ENCODE measurements around the gene CD9. TPM values are rescaled to one million over a fixed set of nuclear protein-coding genes. Genes with fewer than 3 reads are reported as not detected.

The CD9 gene
- polyA plus RNA-seq, 3 donors: 7.6 to 323 (median 7.7) TPM

DNA sequence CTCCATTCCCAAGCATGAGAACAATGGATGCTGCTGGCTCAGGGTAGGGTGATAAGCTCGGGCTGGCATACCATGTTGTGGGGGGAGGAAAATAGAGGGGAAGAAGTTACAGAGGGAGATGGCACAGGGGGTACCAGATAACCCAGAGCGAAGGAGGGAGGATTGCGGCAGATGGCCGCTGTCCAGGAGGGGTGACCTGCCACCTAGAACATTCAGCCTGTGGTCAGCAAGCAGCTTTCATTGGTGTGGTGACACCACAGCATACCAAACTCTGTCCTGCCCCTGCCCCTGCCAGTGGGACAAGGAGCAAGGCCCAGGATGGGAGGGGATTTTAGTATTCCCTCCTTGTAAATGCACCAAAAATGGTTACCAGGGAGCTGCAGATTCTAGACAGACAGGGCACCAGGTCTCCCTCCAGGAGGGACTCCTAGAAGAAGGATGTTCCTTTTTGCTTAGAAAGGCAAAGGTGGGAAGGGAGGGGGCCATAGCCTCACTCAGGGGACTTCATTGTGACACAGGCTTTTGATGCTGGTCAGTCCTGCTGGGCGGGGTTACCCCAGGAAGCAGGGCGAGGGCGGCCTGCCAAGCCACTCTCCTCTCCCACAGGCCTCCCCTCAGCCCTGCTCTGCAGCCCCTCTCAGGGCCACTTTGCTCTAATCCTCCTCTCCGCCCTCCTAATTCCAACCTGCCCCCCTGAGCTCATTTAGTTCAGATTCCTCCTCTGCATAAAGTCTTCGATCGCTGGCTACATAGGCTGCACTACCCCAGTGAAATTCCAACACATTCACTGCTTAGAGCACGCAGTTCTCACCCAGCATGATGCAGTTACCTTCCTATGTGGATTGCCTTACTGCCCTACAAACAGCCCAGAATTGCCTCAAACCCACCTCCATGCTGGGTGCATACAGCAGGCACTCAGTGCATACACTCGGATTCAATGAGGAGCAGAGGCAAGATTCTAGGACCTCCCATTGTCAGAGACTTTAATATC, 74.3 kb downstream of the CD9 start:
- H3K27me3 ChIP-seq (ENCODE audit: control insufficient read depth in 2 of 2, insufficient read depth in 2 of 2, low read length in 2 of 2): peaks cover 0 to 29% of the 10 kb centered on the region in 2 donors
- intact Hi-C loops (cut with micrococcal nuclease): loop anchor here in 1 of 2 donors (5.0 kb wide), 1 partner anchor 42 kb away; no protein-coding TSS in a partner anchor
- no peak overlapping the region for H2AFZ ChIP-seq (ENCODE audit: insufficient read depth, low read depth, low read length, poor library complexity, severe bottlenecking)
- Mint-ChIP-seq H3K27me3 (ENCODE audit: low read depth in 3 of 3) (peaks cover 31 to 41% (median 36%) of the 10 kb centered on the region in 3 donors), H3K4me1 (peaks cover 7% of the 10 kb centered on the region), H3K4me3 (no peak overlapping the region), H3K27ac (no peak overlapping the region), H3K36me3 (peaks cover 0 to 2% of the 10 kb centered on the region in 2 donors), H3K9me3 (no peaks in the 10 kb centered on the region)
- H3K27ac ChIP-seq (ENCODE audit: low read depth in 1 of 2, low read length in 2 of 2): no peak overlapping the region
- H3K9ac ChIP-seq (ENCODE audit: insufficient read depth, low read length, poor library complexity, severe bottlenecking): no peak overlapping the region
- no peak overlapping the region for H3K4me2 ChIP-seq (replicated peaks; ENCODE audit: extremely low read depth, low read length, poor library complexity, severe bottlenecking)
- H3K4me3 ChIP-seq (replicated peaks in 1 of 3; ENCODE audit: low read depth in 2 of 3, low read length in 3 of 3): no peak overlapping the region
- H3K9me3 ChIP-seq (replicated peaks in 1 of 2; ENCODE audit: control insufficient read depth in 1 of 2, insufficient read depth in 1 of 2, low read length in 2 of 2): no peaks in the 10 kb centered on the region
- H3K79me2 ChIP-seq (ENCODE audit: insufficient read depth, low read length): no peaks in the 10 kb centered on the region
- no peaks in the 10 kb centered on the region for H4K20me1 ChIP-seq (ENCODE audit: insufficient read depth, low read length)
- TF ChIP-seq, protein P1, sequence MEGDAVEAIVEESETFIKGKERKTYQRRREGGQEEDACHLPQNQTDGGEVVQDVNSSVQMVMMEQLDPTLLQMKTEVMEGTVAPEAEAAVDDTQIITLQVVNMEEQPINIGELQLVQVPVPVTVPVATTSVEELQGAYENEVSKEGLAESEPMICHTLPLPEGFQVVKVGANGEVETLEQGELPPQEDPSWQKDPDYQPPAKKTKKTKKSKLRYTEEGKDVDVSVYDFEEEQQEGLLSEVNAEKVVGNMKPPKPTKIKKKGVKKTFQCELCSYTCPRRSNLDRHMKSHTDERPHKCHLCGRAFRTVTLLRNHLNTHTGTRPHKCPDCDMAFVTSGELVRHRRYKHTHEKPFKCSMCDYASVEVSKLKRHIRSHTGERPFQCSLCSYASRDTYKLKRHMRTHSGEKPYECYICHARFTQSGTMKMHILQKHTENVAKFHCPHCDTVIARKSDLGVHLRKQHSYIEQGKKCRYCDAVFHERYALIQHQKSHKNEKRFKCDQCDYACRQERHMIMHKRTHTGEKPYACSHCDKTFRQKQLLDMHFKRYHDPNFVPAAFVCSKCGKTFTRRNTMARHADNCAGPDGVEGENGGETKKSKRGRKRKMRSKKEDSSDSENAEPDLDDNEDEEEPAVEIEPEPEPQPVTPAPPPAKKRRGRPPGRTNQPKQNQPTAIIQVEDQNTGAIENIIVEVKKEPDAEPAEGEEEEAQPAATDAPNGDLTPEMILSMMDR (IDR thresholded peaks at IDR 0.05): no peak
- H3K4me1 ChIP-seq (ENCODE audit: control insufficient read depth in 1 of 2, insufficient read depth in 2 of 2, low read length in 2 of 2): peaks cover 7 to 14% of the 10 kb centered on the region in 2 donors
- DNase-seq: no peak
- WGBS (ENCODE audit: insufficient coverage): 94% methylated on average over 10 of the region's 12 CpGs
- no peaks in the 10 kb centered on the region for H3K36me3 ChIP-seq (replicated peaks in 1 of 2; ENCODE audit: control insufficient read depth in 1 of 2, insufficient read depth in 2 of 2, low read length in 2 of 2)

DNA sequence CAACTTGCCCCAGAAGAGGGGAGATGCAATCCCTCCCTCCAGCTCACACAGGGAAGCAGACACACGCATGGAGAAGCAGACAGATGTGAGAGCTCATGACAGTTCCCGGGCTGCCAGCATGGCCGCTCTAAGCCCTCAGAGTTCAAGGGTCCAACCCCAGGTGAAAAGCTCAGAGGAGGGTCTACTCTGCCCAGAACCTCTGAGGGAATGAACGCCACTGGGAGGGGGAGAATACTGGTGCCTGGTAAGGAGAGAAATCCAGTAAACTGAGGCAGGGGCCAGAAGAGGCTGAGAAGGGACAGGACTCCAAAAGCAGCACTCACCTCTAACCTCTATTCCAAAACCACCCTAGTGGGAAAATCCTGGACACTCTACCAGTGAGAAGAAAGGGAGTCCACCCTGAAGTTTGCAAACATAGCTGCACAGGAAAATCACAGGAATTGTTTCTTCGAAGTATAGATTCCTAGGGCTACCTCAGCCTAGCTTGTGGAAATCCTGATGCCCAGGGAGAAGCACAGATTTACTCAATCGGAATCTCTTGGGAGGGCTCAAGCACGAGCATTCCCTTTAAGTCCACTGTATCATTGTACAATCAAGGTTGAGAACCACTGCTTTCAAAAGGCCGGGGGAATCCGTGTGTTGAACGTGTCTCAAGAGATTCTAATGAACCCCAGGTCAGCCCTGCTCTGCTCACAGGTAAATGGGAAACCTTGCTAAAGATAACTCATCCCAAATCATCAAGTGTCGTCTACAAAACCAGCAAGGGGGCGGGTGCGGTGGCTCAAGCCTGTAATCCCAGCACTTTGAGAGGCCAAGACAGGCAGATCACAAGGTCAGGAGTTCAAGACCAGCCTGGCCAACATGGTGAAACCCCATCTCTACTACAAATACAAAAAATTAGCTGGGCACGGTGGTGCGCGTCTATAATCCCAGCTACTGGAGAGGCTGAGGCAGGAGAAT, 76.0 kb downstream of the CD9 start:
- Mint-ChIP-seq H3K4me1 (peaks cover 9% of the 10 kb centered on the region), H3K4me3 (peak overlapping the region in 1 of 2 donors; percentile 60), H3K27ac (peak overlapping the region in 3 of 7 donors; percentile 22 to 71 (median 28)), H3K9me3 (no peaks in the 10 kb centered on the region), H3K27me3 (ENCODE audit: low read depth in 3 of 3) (peaks cover 41 to 50% (median 46%) of the 10 kb centered on the region in 3 donors), H3K36me3 (peaks cover 0 to 2% of the 10 kb centered on the region in 2 donors)
- Histone ChIP-seq H3K27me3 (ENCODE audit: control insufficient read depth in 2 of 2, insufficient read depth in 2 of 2, low read length in 2 of 2) (peaks cover 0 to 38% of the 10 kb centered on the region in 2 donors), H3K4me2 (replicated peaks; ENCODE audit: extremely low read depth, low read length, poor library complexity, severe bottlenecking) (no peak overlapping the region), H3K79me2 (ENCODE audit: insufficient read depth, low read length) (no peaks in the 10 kb centered on the region), H2AFZ (ENCODE audit: insufficient read depth, low read depth, low read length, poor library complexity, severe bottlenecking) (no peak overlapping the region), H3K9ac (ENCODE audit: insufficient read depth, low read length, poor library complexity, severe bottlenecking) (no peak overlapping the region), H3K27ac (ENCODE audit: low read depth in 1 of 2, low read length in 2 of 2) (no peak overlapping the region), H3K4me1 (ENCODE audit: control insufficient read depth in 1 of 2, insufficient read depth in 2 of 2, low read length in 2 of 2) (peaks cover 7 to 14% of the 10 kb centered on the region in 2 donors), H3K36me3 (replicated peaks in 1 of 2; ENCODE audit: control insufficient read depth in 1 of 2, insufficient read depth in 2 of 2, low read length in 2 of 2) (no peaks in the 10 kb centered on the region), H4K20me1 (ENCODE audit: insufficient read depth, low read length) (no peaks in the 10 kb centered on the region), H3K9me3 (replicated peaks in 1 of 2; ENCODE audit: control insufficient read depth in 1 of 2, insufficient read depth in 1 of 2, low read length in 2 of 2) (no peaks in the 10 kb centered on the region), H3K4me3 (replicated peaks in 1 of 3; ENCODE audit: low read depth in 2 of 3, low read length in 3 of 3) (no peak overlapping the region)
- DNase-seq: no peak
- intact Hi-C loops (cut with micrococcal nuclease): loop anchor here in 1 of 2 donors (5.0 kb wide), 1 partner anchor 44 kb away; no protein-coding TSS in a partner anchor
- TF ChIP-seq, protein P1 (IDR thresholded peaks at IDR 0.05): no peak
- 82% methylated on average over 12 of the region's 16 CpGs for WGBS (ENCODE audit: insufficient coverage)

All from CD14-positive monocyte (primary cell).